Natural killer cell treated with Interleukin-12 subunit alpha and Interleukin-12 subunit beta and Interleukin-15 and Interleukin-18, amount 100 ng/mL, for 72 hours (primary cell): ENCODE results near the gene BCL2A1. TPM values are rescaled to one million over a fixed set of nuclear protein-coding genes. Genes with fewer than 3 reads are reported as not detected.
A peak's percentile ranks its signal among the peaks of the same experiment; 100 is the strongest.

Experiments used
- ATAC-seq, 2 donors: fragments of 150-1000 bp; cut with Tn5 transposase in 1 of 2; sonication (Bioruptor Pico), chemical (Tn5 transposase) in 1 of 2; 2 replicates each; pipeline ENCODE4 v1.10.0; 2021
- DNase-seq: peaks from one replicate; pipeline ENCODE4 v3.0.0; 2022; ENCODE audit warnings: low spot score
- H3K27ac Mint-ChIP-seq, 2 donors: 1 replicate in 1 of 2; 2 replicates in 1 of 2; pipeline ENCODE4 v1.8.0; 2022; ENCODE audit warnings: mixed read lengths in 2 of 2, mild to moderate bottlenecking in 1 of 2, moderate library complexity in 1 of 2
- H3K27me3 Mint-ChIP-seq, 2 donors: 1 replicate in 1 of 2; 2 replicates in 1 of 2; pipeline ENCODE4 v1.8.0; 2022; ENCODE audit warnings: mixed read lengths in 2 of 2
- H3K36me3 Mint-ChIP-seq: one replicate; pipeline ENCODE4 v1.8.0; 2022; ENCODE audit warnings: mixed read lengths
- H3K4me1 Mint-ChIP-seq, 2 donors: 1 replicate in 1 of 2; 2 replicates in 1 of 2; pipeline ENCODE4 v1.8.0; 2022; ENCODE audit warnings: low read depth in 2 of 2, mixed read lengths in 2 of 2, mild to moderate bottlenecking in 1 of 2
- H3K4me3 Mint-ChIP-seq: one replicate; pipeline ENCODE4 v1.8.0; 2022; ENCODE audit warnings: mixed read lengths
- H3K9me3 Mint-ChIP-seq: 2 replicates; pipeline ENCODE4 v1.8.0; 2022; ENCODE audit warnings: mixed read lengths
- total RNA-seq, 2 donors: library from RNA; stranded (reverse); gene quantifications; one replicate each; pipeline ENCODE4 v1.2.3, GENCODE V29; 2022

The BCL2A1 gene
- total RNA-seq, 2 donors from 2014 or later, result 17.3 to 40.0 TPM

GRCh38 chr15:80006946-80007345 lies 36.0 kb upstream of the BCL2A1 start:
- DNase-seq, result no peak

GRCh38 chr15:80003934-80004472 lies 33.0 kb upstream of the BCL2A1 start:
- H3K27me3 Mint-ChIP-seq, result peaks cover 0 to 2% of the 10 kb centered on the region in 2 donors
- H3K27ac Mint-ChIP-seq, result no peak overlapping the region
- DNase-seq (no peak), ATAC-seq (no peak)
- H3K9me3 Mint-ChIP-seq, result no peaks in the 10 kb centered on the region
- H3K4me3 Mint-ChIP-seq, result no peak overlapping the region
- no peaks in the 10 kb centered on the region for H3K36me3 Mint-ChIP-seq
- no peaks in the 10 kb centered on the region for H3K4me1 Mint-ChIP-seq

More at GRCh38 chr15:80006946-80007345, 36.0 kb upstream of the BCL2A1 start:
- no peak for ATAC-seq
- Mint-ChIP-seq H3K4me3 (no peak overlapping the region), H3K9me3 (no peaks in the 10 kb centered on the region), H3K36me3 (no peaks in the 10 kb centered on the region), H3K27ac (no peak overlapping the region), H3K27me3 (no peaks in the 10 kb centered on the region), H3K4me1 (peaks cover 7 to 10% of the 10 kb centered on the region in 2 donors)

GRCh38 chr15:80003171-80003570 lies 32.2 kb upstream of the BCL2A1 start:
- H3K4me3 Mint-ChIP-seq, result no peak overlapping the region
- no peaks in the 10 kb centered on the region for H3K4me1 Mint-ChIP-seq
- H3K27ac Mint-ChIP-seq, result no peak overlapping the region
- ATAC-seq, result no peak
- no peak for DNase-seq
- no peaks in the 10 kb centered on the region for H3K9me3 Mint-ChIP-seq
- peaks cover 0 to 2% of the 10 kb centered on the region in 2 donors for H3K27me3 Mint-ChIP-seq
- no peaks in the 10 kb centered on the region for H3K36me3 Mint-ChIP-seq

GRCh38 chr15:80002267-80002666 lies 31.3 kb upstream of the BCL2A1 start:
- H3K9me3 Mint-ChIP-seq, result no peaks in the 10 kb centered on the region
- ATAC-seq (no peak), DNase-seq (no peak)
- H3K4me1 Mint-ChIP-seq, result no peaks in the 10 kb centered on the region
- no peak overlapping the region for H3K4me3 Mint-ChIP-seq
- no peaks in the 10 kb centered on the region for H3K36me3 Mint-ChIP-seq
- H3K27me3 Mint-ChIP-seq, result peaks cover 0 to 2% of the 10 kb centered on the region in 2 donors
- H3K27ac Mint-ChIP-seq, result no peak overlapping the region

- no peak overlapping the region for H3K4me3 Mint-ChIP-seq
- no peaks in the 10 kb centered on the region for H3K9me3 Mint-ChIP-seq
- H3K36me3 Mint-ChIP-seq, result no peaks in the 10 kb centered on the region
- H3K27ac Mint-ChIP-seq, result no peak overlapping the region
- no peak for DNase-seq
- H3K27me3 Mint-ChIP-seq, result peaks cover 0 to 6% of the 10 kb centered on the region in 2 donors
- peaks cover 4 to 9% of the 10 kb centered on the region in 2 donors for H3K4me1 Mint-ChIP-seq
- ATAC-seq, result no peak
Measured at GRCh38 chr15:79994615-79995014, 23.6 kb upstream of the BCL2A1 start.

DNA sequence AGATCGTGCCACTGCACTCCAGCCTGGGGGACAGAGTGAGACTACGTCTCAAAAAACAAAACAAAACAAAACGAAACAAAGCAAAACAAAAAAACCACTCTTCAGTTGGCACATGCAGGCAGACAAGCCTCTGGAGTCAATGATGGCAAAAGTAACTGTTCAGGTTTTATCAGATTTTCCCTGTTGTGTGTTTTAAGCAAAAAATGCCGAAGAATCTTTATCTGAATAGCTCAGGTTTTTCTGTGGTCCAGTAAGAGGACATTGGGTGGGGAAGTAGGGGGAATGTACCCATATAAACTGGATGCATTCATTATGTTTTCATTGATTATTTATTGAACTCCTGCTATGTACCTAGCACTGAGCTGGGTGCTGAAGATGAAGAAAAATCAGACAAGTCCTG lies 20.8 kb upstream of the BCL2A1 start:
- Mint-ChIP-seq H3K4me3 (no peak overlapping the region), H3K36me3 (no peaks in the 10 kb centered on the region), H3K9me3 (no peaks in the 10 kb centered on the region), H3K27ac (no peak overlapping the region), H3K27me3 (peaks cover 0 to 6% of the 10 kb centered on the region in 2 donors), H3K4me1 (peaks cover 4 to 9% of the 10 kb centered on the region in 2 donors)
- ATAC-seq (no peak), DNase-seq (no peak)

DNA sequence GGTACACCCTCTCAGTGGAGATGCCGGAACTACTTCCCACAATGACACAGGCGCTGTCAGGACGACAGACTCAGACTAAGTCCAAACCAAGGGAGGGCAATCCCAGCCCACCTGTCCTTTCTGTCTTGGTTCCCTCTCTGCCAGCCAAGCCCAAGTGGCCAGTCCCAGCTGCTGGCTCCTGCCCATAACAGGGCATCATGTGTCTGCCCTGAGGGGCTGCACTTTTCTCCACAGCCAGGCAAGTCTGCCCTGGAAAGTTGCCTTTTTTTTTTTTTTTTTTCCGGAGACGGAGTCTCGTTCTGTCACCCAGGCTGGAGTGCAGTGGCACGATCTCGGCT lies 20.0 kb upstream of the BCL2A1 start:
- H3K4me3 Mint-ChIP-seq, result no peak overlapping the region
- ATAC-seq (no peak), DNase-seq (no peak)
- no peaks in the 10 kb centered on the region for H3K9me3 Mint-ChIP-seq
- no peak overlapping the region for H3K27ac Mint-ChIP-seq
- peaks cover 0 to 6% of the 10 kb centered on the region in 2 donors for H3K27me3 Mint-ChIP-seq
- H3K36me3 Mint-ChIP-seq, result no peaks in the 10 kb centered on the region
- H3K4me1 Mint-ChIP-seq, result peaks cover 4 to 9% of the 10 kb centered on the region in 2 donors

DNA sequence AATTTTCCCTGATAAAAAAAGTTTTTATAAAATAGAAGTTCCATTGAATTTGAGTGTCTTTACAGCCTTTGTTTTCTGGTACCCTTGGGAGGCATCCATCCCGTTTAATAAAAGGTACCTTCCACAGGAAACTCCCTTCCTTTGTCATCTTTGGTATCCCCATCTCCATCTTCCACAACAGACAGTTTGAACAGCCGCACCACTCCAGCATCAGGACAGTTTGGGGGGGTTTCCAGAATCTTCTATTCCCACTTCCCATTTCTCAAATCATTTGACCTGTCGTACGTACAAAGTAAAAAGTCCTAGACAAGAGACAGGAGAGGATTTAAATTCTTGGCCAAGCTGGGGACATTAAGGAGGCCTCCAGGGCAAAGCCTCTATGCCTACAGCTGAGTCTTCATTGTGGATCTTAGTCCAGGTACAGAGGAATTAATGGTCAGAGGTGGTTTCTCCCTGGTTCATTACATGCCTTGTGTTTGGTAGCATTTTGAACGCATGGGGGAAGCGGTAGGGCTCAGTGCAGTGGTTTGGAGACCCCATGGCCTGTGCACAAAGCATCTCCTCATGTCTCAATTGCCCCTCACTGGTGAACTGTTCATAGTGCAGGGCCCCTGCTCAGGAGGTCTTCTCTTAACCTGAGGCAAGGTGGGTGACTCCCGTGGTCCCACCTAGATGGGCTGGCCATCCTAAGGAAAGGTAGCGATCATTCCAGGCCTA lies 19.4 kb upstream of the BCL2A1 start:
- Mint-ChIP-seq H3K4me3 (no peak overlapping the region), H3K27me3 (peaks cover 0 to 6% of the 10 kb centered on the region in 2 donors), H3K27ac (no peak overlapping the region), H3K9me3 (no peaks in the 10 kb centered on the region), H3K36me3 (no peaks in the 10 kb centered on the region), H3K4me1 (peaks cover 4 to 9% of the 10 kb centered on the region in 2 donors)
- ATAC-seq (no peak), DNase-seq (no peak)

DNA sequence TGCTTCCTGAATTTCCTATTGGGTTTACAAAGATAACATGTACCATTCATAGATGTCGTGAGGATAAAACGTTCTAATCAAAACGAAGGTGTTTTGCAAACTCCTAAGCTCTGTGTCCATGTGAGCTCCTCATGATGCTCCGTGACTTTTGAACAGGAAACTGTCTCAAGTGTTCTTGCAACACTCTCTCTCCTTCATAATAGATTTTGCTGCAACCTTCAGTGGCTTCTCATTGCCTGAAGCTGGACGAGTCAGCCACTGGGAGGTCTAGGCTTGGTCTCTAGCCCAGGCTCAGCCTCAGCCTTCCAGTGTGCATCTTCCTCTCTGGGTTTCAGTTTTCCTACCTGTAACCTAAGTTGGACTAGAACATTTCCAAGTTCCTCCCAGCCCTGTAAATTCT lies 18.7 kb upstream of the BCL2A1 start:
- H3K27me3 Mint-ChIP-seq, result peaks cover 0 to 5% of the 10 kb centered on the region in 2 donors
- ATAC-seq (peak in 1 of 2 donors; percentile 45), DNase-seq (no peak)
- no peaks in the 10 kb centered on the region for H3K9me3 Mint-ChIP-seq
- no peak overlapping the region for H3K27ac Mint-ChIP-seq
- H3K4me1 Mint-ChIP-seq, result peaks cover 4 to 9% of the 10 kb centered on the region in 2 donors
- no peaks in the 10 kb centered on the region for H3K36me3 Mint-ChIP-seq
- H3K4me3 Mint-ChIP-seq, result no peak overlapping the region

DNA sequence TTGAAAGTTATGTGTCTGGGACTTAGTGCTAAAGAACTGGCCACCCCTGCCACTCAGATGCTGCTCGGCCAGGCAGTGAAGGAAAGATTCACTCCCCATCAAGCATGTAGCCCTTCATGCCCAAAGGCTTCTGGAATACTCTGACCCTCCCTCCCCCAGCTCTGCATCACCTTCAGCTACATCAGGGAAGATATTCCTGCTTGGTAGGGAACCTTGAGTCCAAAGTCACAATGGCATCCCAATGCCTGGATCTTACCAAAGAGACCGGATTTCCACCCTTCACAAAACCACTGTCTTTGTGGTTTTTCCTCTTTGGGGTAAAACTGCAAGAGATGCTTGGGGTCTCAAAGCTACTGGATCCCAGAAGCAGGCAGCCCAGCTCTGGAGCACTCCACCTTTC lies 18.2 kb upstream of the BCL2A1 start:
- ATAC-seq, result peak in 1 of 2 donors; percentile 14
- Mint-ChIP-seq H3K27ac (no peak overlapping the region), H3K4me1 (peaks cover 4 to 9% of the 10 kb centered on the region in 2 donors), H3K9me3 (no peaks in the 10 kb centered on the region), H3K4me3 (no peak overlapping the region), H3K36me3 (no peaks in the 10 kb centered on the region), H3K27me3 (peaks cover 0 to 2% of the 10 kb centered on the region in 2 donors)
- no peak for DNase-seq

DNA sequence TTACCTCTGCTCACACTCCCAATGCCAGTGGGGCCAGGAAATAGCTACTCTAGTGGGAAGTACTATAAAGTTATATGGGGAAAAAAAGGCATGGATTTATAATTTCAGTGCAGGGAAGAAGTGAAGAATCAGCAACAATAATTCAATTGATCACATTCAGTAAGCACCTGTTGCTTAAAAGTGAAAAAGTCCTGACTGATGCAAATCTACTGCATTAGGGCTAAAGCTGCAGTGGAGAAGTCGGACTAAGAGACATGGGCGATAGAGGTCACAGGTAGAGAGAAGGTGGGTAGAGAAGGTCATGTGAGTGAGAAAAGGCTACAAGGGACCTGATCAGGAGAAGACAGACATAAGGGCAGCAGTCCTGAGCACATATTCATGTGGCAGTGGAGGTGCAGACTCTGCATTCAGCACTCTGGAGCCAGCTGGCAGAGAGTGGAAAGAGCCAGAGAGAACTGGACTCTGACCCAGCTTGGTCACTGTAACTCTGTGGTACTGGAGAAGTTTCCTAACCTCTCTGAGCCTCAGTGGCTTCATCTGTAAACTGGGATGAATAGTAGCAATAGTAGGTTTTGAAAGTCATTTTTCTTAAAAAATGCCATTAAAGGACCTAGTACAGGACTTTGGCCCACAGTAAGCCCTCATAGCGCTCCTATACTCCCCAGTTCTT lies 17.6 kb upstream of the BCL2A1 start:
- DNase-seq, result no peak
- H3K4me3 Mint-ChIP-seq, result no peak overlapping the region
- ATAC-seq, result no peak

GRCh38 chr15:79987969-79988368 lies 17.0 kb upstream of the BCL2A1 start:
- Mint-ChIP-seq H3K4me1 (peaks cover 0 to 4% of the 10 kb centered on the region in 2 donors), H3K27me3 (no peaks in the 10 kb centered on the region), H3K27ac (no peak overlapping the region), H3K9me3 (no peaks in the 10 kb centered on the region), H3K36me3 (no peaks in the 10 kb centered on the region), H3K4me3 (no peak overlapping the region)
- no peak for ATAC-seq
- DNase-seq, result no peak

More for the DNA sequence above, 17.6 kb upstream of the BCL2A1 start:
- Mint-ChIP-seq H3K9me3 (no peaks in the 10 kb centered on the region), H3K27me3 (peaks cover 0 to under 1% of the 10 kb centered on the region in 2 donors), H3K36me3 (no peaks in the 10 kb centered on the region), H3K4me1 (peaks cover 4 to 8% of the 10 kb centered on the region in 2 donors), H3K27ac (no peak overlapping the region)

DNA sequence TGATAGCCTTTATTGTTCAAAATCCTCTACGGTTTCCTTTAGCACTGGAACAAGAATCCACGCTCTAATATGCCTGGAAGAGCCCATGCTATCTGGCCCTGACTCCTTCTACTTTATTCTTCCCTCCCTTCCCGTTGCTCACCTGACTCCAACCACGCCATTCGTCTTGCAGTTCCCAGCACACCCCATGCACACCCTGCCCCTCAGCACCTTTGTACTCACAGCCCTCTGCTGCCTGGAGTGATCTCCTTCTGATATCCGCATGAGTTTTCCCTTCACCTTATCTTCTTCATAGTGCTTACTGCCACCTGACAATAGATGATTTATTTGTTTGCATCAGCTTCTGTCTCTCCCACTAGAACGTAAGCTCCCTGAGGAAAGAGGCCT lies 16.6 kb upstream of the BCL2A1 start:
- H3K9me3 Mint-ChIP-seq, result no peaks in the 10 kb centered on the region
- no peaks in the 10 kb centered on the region for H3K27me3 Mint-ChIP-seq
- no peak overlapping the region for H3K27ac Mint-ChIP-seq
- ATAC-seq, result no peak
- peaks cover 0 to 4% of the 10 kb centered on the region in 2 donors for H3K4me1 Mint-ChIP-seq
- no peaks in the 10 kb centered on the region for H3K36me3 Mint-ChIP-seq
- DNase-seq, result no peak
- no peak overlapping the region for H3K4me3 Mint-ChIP-seq

DNA sequence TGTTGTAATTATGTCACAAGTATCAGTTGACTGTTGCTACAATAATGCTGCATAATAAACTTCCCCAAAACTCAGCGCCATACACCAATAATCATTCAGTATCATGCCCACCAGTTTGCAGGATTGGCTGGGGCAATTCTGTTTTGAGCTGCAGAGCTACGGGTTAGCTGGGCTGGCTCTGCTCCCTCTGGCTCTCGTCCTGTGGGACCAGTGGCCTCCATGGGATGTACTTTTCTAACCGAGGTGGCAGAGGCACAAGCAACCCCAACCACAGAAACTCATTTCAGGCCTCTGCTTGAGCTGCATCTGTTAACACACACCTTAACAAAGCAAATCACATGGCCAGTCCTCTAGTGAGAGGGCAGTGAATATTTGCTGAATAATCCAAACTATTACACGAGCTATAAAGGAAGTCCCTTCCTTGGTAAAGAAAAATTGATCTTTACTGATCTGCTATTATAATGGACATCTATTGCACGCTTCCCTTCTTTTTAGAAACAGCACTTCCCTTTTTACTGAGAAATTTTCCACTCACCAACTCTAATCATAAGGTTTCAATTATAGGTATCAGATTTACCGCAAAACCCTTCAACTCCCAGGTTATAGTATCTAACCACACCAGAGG lies 10.9 kb upstream of the BCL2A1 start:
- ATAC-seq (peak in 1 of 2 donors; percentile 36), DNase-seq (no peak)
- Mint-ChIP-seq H3K27me3 (no peaks in the 10 kb centered on the region), H3K4me3 (no peak overlapping the region), H3K9me3 (no peaks in the 10 kb centered on the region), H3K36me3 (no peaks in the 10 kb centered on the region), H3K27ac (no peak overlapping the region), H3K4me1 (peaks cover 17 to 23% of the 10 kb centered on the region in 2 donors)
